A549 (cell line): ENCODE measurements around the gene CCDC50.

Experiments
- FOSL2 ChIP-seq, 2 experiments: fragments of 450-650 bp in 1 of 2; fragments of >200 bp in 1 of 2; sonication (Bioruptor Twin) in 1 of 2; formaldehyde crosslinking; IDR thresholded peaks; 2 replicates each; pipeline versions ENCODE4 v1.5.0 to v1.6.1; 2016 to 2020; ENCODE audit warnings: mild to moderate bottlenecking in 1 of 2, moderate library complexity in 1 of 2
- POLR2A ChIP-seq: IDR thresholded peaks from 2 replicates; pipeline ENCODE4 v1.6.1; 2012; ENCODE audit warnings: mild to moderate bottlenecking, low read length
- TF ChIP-seq, protein P1 (sequence below): fragments of 250-450 bp; sonication (Bioruptor Pico); IDR thresholded peaks from 2 replicates; pipeline ENCODE4 v1.5.0; 2021; ENCODE audit warnings: mild to moderate bottlenecking, moderate library complexity, borderline replicate concordance

DNA sequence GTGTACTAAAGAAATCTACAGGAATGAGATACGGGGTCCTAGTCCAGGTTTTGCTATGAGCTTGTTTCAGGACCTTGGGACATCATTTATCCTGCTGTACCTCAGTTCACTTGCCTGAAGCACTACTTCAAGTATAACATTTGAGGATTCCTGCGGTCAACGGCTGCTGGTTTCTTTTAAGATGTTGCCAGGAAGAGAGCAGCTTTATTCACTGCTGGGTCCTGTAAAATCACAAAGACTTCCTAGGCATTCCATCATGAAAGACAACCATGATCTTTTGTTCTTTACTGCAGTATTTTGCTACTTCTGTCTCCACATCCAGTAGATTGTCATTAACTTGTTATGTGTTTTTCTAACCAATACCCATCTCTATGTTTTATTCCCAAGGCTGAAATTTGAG is 70.7 kb downstream of the CCDC50 start:
- no peak for TF ChIP-seq POLR2A
- no peak for TF ChIP-seq FOSL2 (IDR thresholded peaks at IDR 0.05)
- no peak for TF ChIP-seq FOSL2 (CRISPR knock-in tag; IDR thresholded peaks at IDR 0.05)
- TF ChIP-seq, protein P1, sequence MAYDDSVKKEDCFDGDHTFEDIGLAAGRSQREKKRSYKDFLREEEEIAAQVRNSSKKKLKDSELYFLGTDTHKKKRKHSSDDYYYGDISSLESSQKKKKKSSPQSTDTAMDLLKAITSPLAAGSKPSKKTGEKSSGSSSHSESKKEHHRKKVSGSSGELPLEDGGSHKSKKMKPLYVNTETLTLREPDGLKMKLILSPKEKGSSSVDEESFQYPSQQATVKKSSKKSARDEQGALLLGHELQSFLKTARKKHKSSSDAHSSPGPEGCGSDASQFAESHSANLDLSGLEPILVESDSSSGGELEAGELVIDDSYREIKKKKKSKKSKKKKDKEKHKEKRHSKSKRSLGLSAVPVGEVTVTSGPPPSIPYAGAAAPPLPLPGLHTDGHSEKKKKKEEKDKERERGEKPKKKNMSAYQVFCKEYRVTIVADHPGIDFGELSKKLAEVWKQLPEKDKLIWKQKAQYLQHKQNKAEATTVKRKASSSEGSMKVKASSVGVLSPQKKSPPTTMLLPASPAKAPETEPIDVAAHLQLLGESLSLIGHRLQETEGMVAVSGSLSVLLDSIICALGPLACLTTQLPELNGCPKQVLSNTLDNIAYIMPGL (CRISPR knock-in tag), result no peak
